ENCODE results near the gene MYH7.
"Not testable (repeated sequence)": the region's sequence is repeated elsewhere in the genome, so short reads cannot be mapped to it uniquely, and the experiment has no call there.

Gene MYH7

DNA sequence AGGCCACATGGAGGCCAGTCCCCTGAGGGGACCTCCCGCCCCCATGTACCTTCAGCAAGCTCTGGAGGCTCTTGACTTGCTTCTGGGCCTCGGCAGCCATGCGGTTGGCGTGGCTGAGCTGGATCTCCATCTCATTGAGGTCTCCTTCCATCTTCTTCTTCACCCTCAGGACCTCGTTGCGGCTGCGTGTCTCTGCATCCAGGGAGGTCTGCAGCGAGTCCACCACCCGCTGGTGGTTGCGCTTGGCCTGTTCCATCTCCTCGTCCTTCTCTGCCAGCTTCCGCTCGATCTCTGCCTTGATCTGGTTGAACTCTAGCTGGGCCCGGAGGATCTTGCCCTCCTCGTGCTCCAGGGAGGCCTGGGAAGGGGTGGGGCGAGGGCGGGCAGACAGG lies 49.2 kb downstream of the MYH7 start:
- DNase-seq: not testable (repeated sequence)

DNA sequence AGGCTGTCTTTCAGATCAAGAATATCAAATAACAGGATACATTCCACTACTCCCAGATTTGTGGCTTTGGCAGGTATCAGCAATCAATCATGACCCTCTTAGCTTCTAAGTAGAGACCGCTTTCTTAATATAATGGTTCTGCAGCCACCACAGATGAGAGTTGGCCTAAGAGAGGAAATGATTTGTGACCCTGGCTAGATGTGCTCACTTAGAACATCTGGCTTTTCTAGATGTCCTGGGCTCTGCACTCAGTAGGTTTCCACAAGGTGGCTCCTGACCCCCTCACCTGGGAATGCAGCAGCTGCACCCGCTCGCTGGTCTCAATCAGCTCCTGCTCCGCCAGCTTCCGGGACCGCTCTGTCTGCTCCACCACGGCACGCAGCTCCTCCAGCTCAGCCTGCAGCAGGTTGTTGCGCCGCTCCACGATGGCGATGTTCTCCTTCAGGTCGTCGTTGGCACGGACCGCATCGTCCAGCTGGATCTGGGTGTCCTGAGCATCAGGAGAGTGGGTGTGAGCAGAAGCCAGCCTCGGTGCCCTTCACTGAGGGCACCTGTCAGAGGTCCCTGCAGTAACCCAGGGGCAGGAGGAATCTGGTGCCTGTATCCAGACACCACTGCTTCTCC lies 49.7 kb downstream of the MYH7 start:
- peak; percentile 17 for DNase-seq

DNA sequence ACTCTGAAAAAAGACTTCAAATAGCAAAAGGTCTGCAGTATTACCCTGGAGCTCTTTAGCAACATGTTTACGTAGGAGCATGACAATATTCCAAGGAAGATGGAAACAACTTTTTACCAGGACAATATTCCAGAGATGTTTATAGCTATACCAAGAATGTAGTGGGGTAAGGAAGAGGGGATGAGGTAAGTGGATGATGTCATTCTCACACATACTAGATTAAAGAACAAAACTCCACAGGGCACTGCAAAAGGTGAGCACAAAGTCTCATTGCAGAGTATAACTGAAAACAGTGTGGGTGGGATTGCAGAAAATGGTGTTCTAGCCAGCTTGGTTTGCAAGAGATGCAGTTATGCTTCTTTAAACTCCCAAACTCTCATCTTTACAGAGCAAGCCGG lies 50.2 kb downstream of the MYH7 start:
- no peak for DNase-seq

DNA sequence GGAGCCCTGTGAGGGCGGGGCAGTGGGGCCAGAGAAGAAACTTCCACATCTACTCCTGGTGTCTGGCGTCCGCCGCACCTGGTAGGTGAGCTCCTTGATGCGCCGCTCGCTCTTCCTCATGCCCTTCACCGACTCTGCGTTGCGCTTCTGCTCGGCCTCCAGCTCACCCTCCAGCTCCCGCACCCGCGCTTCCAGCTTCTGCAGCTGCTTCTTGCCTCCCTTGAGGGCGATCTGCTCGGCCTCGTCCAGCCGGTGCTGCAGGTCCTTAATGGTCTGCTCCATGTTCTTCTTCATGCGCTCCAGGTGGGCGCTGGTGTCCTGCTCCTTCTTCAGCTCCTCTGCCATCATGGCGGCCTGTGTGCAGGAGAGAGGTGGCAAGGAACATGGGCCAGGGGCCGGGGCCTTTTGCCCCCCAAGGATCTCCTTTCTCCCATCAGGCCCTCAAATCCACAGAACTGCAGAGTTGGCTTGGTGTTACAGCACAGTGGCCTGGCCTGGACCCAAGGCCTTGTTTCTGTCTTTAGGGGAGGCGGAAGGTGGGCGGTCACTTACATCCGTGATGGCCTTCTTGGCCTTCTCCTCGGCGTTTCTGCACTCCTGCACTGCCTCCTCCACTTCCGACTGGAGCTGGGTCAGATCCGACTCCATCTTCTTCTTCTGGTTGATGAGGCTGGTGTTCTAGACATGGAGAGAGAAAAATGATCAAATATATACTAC lies 50.9 kb downstream of the MYH7 start:
- DNase-seq: no peak

DNA sequence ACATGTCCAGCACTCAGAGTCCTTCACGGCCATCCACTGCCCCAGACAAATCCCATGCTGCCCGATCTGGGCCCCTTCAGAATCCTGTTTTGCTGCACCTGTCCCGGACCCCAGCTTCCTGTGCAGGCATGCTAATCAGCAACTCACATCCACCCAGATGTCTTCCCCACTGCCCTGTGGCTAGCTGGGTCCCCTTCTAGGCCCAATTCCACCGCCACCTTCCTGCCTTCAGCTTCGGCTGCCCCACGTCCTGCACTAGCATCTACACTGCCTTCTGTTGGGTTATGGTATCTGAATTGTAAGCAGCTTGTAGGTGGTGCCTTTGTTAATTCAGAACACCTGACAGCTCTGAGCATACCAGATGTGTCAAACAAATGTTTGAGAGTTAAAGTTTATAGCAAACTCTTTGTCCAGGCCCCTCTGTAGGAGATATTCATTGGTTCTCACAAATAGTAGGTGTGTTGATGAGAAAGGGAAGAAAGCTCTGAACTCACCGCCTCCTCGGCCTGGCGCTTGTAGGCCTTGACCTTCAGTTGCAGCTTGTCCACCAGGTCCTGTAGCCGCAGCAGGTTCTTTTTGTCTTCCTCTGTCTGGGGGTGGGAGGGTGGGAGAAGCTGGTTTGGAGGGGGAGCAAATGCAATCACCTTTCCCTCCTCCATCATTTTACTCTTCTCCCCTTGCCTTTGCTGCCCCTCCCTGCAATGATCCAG lies 52.6 kb downstream of the MYH7 start:
- no peak for DNase-seq

DNA sequence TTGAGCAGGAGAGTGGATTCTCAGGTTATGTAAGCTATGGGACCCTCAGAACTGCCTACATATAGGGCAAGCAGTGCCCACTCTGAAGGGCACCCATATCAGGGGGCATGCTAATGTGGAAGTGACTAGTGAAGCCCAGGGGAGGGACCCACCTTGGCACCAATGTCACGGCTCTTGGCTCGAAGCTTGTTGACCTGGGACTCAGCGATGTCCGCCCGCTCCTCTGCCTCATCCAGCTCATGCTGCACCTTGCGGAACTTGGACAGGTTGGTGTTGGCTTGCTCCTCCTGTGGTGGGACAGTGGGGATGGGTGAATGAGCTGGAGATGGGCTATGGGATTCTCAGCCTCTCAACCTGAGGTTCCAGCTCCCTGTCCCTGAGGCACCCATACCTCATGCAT lies 53.2 kb downstream of the MYH7 start:
- DNase-seq: no peak

DNA sequence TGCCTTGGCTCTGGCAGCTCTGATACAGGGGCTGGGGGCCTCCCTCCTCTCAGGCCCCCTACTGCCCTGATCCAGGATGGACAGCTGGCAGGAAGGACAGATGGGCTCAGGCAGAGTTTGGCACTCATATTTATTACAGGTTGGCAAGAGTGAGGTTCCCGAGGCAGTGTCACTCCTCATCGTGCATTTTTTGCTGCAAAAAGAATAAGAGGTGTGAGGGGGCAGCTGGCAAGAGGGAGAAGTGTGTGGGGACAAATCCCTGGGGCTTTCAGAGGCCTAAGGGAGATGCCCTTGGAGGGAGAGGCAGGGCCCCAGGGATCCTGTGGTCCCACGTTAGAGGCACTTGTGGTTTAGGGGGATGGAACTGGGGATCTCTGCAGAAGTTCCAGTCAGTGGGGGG lies 53.6 kb downstream of the MYH7 start:
- no peak for DNase-seq

DNA sequence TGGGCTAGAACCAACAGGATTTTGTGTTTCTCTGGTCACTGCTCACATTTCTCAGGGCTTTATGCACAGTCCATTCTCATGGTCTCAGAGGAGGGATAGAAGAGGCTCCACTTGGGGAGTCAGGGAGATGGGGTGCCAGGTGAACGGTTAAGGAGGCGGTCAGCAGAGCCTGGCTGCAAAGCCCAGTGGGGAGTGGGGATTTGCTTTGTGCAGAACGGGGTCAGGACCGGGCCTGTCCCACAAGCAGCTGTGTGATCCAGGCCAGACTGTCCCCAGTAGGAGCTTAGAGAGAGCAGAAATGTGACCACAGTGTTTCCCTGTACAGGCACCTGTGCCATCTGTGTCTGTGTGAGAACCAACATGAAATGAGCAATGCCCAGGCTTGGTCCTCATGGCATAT lies 54.5 kb downstream of the MYH7 start:
- no peak for DNase-seq

DNA sequence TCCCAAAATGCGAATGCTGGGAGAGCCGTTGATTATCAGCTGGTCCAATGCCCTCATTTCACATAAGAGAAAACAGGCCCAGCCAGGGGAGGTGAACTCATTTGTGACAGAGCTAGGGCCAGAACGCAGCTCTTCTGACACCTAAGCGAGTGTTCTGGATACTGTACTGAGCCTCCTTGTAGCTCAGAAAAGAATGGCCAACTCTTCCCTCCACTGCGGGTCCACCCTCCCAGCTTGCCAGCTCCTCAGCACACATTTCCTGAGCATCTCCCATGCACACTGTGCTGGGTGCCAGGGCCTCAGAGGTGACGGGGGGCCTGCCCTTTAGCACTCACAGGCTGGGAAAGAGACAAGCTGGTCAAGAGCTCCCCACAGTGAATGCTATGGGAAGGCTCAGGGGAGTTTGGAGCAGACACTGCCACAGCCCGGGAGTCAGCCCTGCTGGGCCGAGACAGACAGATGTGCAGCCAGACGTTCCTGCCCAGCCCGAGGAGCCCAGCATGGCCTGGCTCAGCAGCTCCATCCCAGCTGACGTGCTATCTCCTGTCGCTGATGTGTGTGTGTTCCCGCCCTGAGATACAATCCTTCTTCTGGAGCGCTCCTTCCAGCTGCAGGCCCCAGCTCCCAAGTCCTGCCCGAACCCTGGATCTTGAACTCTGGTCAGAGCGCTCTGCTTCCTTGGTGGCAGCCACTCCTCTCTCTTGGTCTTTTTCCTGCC lies 55.1 kb downstream of the MYH7 start:
- no peak for DNase-seq

DNA sequence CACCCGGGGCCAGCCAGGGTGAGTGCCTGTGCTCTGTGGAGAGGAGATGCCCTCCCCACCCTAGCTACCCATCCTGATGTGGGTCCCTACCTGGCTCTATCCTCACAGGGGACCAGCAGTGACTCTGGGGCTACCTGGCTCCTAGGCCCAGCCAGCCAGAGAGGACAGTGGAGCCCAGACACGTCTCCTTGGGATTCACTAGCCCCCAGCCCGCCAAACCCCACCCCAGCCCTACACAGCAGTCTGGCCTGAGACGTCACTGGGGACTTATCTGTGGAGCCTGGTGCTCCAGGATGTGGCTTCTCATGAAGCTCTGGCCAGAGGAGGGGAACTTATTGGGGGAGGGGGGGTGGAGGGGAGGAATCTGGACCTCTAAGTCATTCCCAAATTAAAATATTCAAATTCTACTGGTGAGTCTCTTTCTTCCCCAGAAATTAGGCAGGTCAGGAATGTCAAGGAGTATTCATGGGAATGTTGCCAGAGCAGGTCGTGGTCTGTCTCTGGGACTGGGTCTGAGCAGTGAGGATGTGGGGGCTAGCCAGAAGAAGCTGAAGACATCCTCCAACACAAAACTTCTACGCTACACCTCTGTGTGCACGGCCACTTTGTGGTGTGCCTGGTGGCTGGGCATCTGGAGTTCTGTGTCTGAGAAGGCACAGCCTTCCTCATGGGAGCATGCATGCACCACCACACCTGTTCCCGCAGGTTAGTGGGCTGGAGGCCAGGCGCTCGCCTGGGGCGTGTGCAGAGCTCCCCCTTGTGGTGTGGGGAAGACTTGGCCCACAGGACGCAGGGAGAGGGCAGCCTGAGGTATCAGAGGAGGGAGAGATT lies 55.9 kb downstream of the MYH7 start:
- DNase-seq: peak; percentile 38

DNA sequence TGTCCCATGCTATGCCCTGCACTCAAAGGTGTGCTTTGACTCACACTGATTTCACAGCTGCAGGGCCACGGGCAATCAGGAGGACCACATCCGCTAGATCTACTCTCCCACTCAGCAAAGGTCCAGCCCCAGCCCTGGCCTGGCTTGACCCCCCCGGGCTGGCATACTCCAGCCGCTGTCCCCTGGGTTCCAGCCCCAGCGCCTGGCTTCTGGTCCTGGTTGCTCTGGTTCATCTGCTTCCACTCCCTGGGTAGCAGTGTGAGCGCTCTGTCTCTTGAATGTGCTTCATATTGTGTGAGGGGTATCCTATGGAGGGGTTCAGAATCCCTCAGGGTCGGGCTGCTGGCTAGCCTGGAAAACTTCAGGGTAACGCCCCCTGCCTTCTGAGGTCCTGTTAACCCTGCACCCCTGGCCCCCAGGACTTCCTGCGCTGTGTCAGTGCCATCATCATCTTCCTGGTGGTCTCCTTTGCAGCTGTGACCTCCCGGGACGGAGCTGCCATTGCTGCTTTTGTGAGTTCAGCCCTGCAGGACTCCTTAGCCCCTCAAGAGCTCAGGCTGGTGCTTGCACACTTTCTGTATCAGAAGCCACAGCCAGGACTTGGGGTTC lies 56.7 kb downstream of the MYH7 start:
- DNase-seq: no peak

DNA sequence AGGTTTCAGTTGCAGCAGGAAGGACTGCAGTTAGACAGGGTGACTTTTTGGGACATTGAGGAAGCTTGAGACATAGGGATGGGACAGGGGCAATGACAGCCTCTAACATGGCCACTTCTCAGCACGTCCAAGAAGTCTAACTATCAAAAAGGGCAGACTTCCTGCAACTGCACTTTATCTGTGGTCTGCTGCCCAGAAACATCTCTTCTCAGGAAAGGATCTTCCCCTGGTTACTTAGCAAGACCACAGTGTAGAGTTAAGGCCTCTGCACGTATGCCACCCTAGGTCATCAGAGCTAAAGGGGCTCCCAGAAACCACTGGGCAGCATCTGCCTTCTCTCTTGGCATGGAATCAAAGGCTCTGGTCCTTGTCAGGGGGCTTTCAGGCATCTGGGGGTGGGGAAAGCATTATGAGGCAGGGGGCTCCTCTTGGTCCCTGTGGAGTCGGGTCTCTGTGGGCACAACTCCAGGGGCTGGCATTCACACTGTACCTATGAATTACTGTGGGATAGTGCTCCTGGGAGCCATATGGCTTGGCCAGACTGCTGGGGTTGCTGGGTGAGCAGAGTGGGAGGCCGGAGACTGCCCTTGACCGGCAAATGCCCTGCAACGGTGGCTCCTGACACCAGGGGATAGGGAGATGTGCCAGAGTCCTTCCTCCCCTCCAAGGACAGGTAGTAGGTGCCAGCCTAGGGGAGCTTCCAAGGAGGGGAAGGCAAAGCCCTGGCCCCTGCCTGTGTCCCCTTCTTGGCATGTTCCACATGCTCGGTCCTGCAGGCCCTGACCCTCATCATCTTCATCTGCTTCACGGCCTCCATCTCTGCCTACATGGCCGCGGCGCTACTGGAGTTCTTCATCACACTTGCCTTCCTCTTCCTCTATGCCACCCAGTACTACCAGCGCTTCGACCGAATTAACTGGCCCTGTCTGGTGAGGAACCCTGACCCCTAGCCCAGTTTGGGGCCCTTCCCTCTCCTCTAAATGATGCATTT lies 57.6 kb downstream of the MYH7 start:
- DNase-seq: no peak

DNA sequence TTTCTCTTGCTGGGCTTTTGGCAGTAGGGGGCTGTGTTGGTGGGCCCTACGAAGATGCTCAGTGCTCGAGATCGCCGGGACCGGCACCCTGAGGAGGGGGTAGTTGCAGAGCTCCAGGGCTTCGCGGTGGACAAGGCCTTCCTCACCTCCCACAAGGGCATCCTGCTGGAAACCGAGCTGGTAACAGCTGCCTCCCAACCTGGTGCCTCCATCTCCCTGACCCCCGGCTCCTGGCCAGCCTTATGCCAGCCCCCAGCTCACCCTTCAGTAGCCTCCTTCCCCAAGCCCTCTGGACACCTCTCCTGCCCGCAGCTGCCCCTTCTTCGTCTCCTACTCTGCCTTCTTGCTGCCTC lies 58.3 kb downstream of the MYH7 start:
- DNase-seq: no peak

DNA sequence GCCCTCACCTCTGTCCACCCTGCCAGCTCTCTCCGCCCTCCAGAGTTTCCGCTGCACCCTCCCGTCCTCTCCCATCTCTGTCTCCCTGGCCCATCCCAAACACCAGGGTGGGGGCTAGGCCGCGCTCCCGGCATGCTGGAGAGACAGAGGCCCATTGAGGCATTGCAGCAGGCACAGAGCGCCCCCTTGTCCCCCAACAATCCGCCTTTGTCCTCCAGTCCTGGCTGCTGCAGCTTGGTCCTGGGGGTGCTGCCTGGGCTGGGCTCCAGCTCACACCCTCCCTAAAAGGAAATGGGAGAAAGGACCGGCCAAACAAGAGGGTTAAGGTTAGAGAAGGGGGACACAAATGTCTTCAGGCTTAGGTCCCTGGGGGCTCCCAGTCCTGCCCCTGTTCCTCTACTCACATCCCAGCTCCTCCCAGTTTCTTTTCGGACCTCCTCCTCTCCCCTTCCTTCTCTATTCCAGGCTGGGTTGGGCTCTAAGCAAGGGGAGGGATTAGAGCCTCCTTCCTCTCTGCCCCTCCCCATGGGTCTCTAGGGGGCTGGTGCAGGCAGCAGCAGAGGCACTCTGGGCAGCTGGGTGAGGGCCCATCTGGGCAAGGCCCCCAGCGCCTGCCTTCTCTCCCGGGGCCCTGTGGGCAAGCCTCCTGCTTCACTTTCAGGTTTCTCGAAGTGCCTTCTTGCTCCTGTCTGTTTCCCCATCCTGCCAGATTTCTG lies 58.8 kb downstream of the MYH7 start, which contains the start of gene CMTM5:
Gene CMTM5 (plus strand): TSS at position 565 of the 716 bp plus-strand sequence. CDS start 206 bp downstream, outside the sequence.
- peak; percentile 30 for DNase-seq

DNA sequence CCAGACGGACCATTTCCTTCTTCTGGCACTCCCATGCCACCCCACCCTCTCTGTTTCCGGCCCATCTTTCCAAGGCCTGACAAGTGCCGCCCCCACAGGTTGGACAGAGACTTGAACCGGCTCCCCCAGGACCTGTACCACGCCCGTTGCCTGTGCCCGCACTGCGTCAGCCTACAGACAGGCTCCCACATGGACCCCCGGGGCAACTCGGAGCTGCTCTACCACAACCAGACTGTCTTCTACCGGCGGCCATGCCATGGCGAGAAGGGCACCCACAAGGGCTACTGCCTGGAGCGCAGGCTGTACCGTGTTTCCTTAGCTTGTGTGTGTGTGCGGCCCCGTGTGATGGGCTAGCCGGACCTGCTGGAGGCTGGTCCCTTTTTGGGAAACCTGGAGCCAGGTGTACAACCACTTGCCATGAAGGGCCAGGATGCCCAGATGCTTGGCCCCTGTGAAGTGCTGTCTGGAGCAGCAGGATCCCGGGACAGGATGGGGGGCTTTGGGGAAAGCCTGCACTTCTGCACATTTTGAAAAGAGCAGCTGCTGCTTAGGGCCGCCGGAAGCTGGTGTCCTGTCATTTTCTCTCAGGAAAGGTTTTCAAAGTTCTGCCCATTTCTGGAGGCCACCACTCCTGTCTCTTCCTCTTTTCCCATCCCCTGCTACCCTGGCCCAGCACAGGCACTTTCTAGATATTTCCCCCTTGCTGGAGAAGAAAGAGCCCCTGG lies 59.8 kb downstream of the MYH7 start:
- DNase-seq: no peak

DNA sequence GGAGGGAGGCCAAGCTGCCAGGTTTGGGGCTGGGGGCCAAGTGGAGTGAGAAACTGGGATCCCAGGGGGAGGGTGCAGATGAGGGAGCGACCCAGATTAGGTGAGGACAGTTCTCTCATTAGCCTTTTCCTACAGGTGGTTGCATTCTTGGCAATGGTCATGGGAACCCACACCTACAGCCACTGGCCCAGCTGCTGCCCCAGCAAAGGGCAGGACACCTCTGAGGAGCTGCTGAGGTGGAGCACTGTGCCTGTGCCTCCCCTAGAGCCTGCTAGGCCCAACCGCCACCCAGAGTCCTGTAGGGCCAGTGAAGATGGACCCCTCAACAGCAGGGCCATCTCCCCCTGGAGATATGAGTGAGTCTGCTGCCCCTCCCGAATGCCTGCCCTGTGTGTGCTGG lies 62.4 kb downstream of the MYH7 start:
- no peak for DNase-seq

DNA sequence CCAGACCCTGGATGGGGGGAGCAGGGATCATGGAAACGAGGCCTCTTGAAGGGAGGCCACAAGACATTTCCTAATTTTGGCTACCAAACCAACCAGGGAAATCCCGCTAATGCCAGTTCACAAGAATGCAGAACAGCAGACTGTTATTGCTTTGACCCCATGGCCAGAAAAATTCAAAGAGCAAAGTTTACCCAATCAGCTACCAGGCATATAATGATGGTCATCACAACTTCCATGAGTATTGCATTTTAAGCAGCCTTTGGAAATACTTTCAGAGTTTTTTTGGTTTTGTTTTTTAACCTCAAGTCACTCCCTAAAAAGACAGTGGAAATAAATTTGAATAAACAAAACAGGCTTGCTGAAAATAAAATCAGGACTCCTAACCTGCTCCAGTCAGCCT lies 63.0 kb downstream of the MYH7 start, which contains the start of gene IL25:
Gene IL25 (plus strand): TSS at position 301 of the 400 bp plus-strand sequence.
- DNase-seq: no peak

DNA sequence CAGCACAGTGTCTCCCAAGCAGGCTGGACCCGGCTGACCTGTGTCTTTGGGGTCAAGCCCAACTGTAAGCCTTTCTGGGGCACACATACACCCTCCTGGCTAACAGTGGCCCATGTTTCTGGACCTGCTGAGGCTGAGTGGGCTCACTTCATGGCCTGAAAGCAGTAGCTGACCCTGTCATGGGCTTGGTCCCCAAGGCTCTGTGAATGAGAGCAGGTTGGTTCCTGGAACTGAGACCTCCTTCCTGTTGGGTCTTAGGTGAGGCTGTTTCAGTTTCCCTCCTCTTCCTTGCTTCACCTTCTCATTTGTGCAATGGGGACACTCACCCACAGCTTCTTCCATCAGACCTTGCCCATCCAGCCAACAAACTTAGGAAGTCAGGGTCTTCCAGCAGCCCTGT lies 63.6 kb downstream of the MYH7 start:
- DNase-seq: no peak

DNA sequence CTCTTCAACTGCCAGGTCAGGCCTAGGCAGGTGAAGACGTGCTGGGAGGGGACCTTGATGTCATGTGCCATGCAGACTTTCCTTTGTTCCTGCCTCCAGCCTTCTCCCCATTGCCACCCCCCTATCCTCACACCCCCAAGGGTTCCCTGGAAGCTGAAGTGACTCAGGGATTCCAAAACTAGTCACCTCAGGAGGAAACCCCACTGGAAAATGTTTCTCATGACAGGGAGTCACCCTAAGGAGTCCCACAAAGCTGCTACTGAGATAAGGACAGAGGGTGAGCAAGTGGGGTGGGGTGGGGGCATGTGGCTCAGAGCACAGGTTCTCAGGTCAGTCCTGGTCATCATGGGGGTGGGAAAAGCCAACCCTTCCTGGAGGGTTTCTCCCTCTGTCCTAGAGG lies 65.2 kb downstream of the MYH7 start:
- no peak for DNase-seq

All from right kidney (tissue), 1 donor.